Kidney epithelial cell (primary cell): ENCODE measurements around the gene CLK2. TPM values are rescaled to one million over a fixed set of nuclear protein-coding genes. Genes with fewer than 3 reads are reported as not detected.

ENCODE experiments used
- DNase-seq: peaks from one replicate; pipeline ENCODE4 v3.0.0-alpha.2; 2010; ENCODE audit warnings: low read depth
- H3K27me3 ChIP-seq: 2 replicates; pipeline ENCODE4 v1.6.0; 2011; ENCODE audit warnings: low read length; ENCODE audit not compliant: control insufficient read depth, insufficient read depth
- H3K36me3 ChIP-seq: 2 replicates; pipeline ENCODE4 v1.5.1; 2011; ENCODE audit warnings: low read length; ENCODE audit not compliant: control insufficient read depth, insufficient read depth
- H3K4me3 ChIP-seq: 2 replicates; pipeline ENCODE4 v1.5.1; 2011; ENCODE audit warnings: low read depth, mild to moderate bottlenecking, control low read depth, low read length
- total RNA-seq: library from RNA; depleted of rRNA; stranded (reverse); fragments of >200 nt; gene quantifications from 2 replicates; pipeline ENCODE4 v1.2.3, GENCODE V29; 2015
- TF ChIP-seq, protein P1 (sequence below): IDR thresholded peaks from 2 replicates; pipeline ENCODE4 v1.5.1; 2011; ENCODE audit warnings: mild to moderate bottlenecking, moderate library complexity, low read length, control low read depth, inconsistent platforms; ENCODE audit not compliant: insufficient read depth, poor library complexity, severe bottlenecking

CLK2 gene
- total RNA-seq, 1 donor from 2014 or later, result 21.7 TPM

DNA sequence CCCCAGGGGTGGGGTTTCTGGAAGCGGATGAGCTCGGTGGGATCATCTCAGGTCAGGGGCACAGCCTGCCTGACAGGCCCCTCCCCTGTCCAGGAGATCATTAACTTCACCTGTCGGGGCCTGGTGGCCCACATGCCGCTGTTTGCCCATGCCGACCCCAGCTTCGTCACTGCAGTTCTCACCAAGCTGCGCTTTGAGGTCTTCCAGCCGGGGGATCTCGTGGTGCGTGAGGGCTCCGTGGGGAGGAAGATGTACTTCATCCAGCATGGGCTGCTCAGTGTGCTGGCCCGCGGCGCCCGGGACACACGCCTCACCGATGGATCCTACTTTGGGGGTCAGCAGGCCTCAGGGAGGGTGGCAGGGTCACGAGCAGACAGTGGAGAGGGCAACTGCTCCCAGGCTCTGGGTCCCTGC is 12.3 kb upstream of the CLK2 start:
- no peak for DNase-seq
- Histone ChIP-seq H3K27me3 (no peaks in the 10 kb centered on the region), H3K4me3 (no peak overlapping the region), H3K36me3 (no peaks in the 10 kb centered on the region)
- TF ChIP-seq, protein P1, sequence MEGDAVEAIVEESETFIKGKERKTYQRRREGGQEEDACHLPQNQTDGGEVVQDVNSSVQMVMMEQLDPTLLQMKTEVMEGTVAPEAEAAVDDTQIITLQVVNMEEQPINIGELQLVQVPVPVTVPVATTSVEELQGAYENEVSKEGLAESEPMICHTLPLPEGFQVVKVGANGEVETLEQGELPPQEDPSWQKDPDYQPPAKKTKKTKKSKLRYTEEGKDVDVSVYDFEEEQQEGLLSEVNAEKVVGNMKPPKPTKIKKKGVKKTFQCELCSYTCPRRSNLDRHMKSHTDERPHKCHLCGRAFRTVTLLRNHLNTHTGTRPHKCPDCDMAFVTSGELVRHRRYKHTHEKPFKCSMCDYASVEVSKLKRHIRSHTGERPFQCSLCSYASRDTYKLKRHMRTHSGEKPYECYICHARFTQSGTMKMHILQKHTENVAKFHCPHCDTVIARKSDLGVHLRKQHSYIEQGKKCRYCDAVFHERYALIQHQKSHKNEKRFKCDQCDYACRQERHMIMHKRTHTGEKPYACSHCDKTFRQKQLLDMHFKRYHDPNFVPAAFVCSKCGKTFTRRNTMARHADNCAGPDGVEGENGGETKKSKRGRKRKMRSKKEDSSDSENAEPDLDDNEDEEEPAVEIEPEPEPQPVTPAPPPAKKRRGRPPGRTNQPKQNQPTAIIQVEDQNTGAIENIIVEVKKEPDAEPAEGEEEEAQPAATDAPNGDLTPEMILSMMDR, result no peak

DNA sequence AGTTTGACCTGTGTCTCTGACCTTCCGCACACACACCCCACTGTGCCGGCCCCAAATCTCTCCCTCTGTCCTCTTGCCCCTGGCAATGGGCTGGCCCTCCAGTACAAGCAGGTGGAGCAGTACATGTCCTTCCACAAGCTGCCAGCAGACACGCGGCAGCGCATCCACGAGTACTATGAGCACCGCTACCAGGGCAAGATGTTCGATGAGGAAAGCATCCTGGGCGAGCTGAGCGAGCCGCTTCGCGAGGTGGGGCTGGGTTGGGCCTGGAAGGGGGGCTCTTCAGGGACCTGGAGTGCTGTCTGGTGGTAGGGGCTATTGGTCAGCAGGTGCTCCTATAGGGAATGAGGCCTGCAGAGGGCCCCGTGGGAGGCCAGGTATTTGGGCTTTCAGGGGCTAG is 11.8 kb upstream of the CLK2 start:
- Histone ChIP-seq H3K36me3 (no peaks in the 10 kb centered on the region), H3K27me3 (no peaks in the 10 kb centered on the region), H3K4me3 (no peak overlapping the region)
- TF ChIP-seq, protein P1, result no peak
- DNase-seq, result no peak

DNA sequence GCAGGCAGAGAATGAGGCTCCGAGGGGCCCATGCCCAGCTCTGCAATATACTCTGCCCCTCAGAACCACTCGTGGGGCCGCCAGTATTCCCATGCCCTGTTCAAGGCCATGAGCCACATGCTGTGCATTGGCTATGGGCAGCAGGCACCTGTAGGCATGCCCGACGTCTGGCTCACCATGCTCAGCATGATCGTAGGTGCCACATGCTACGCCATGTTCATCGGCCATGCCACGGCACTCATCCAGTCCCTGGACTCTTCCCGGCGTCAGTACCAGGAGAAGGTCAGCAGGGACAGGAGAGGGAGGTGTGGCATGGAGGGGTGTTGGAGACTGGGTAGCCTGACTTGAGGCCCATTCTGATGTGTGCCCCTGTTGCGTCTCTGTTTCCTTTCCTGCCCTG is 11.2 kb upstream of the CLK2 start:
- DNase-seq, result no peak
- Histone ChIP-seq H3K27me3 (no peaks in the 10 kb centered on the region), H3K36me3 (no peaks in the 10 kb centered on the region), H3K4me3 (no peak overlapping the region)
- TF ChIP-seq, protein P1, result no peak

DNA sequence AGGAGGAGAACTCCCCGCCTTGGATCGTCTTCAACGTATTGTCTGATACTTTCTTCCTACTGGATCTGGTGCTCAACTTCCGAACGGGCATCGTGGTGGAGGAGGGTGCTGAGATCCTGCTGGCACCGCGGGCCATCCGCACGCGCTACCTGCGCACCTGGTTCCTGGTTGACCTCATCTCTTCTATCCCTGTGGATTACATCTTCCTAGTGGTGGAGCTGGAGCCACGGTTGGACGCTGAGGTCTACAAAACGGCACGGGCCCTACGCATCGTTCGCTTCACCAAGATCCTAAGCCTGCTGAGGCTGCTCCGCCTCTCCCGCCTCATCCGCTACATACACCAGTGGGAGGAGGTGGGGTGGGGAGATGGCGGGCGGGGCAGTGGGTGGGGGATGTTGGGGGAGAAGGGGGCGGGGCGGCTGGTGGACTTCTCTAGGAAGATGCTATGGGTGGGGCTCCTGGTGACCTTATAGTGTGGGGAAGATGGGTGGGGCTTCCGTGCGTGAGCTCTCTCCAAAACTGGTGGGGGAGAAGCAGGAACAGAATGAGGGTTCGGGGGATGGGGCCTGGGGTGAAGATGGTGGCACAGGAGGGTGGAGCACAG is 9.3 kb upstream of the CLK2 start:
- no peaks in the 10 kb centered on the region for H3K27me3 ChIP-seq
- TF ChIP-seq, protein P1, result no peak
- no peaks in the 10 kb centered on the region for H3K36me3 ChIP-seq
- DNase-seq, result no peak
- H3K4me3 ChIP-seq, result no peak overlapping the region

DNA sequence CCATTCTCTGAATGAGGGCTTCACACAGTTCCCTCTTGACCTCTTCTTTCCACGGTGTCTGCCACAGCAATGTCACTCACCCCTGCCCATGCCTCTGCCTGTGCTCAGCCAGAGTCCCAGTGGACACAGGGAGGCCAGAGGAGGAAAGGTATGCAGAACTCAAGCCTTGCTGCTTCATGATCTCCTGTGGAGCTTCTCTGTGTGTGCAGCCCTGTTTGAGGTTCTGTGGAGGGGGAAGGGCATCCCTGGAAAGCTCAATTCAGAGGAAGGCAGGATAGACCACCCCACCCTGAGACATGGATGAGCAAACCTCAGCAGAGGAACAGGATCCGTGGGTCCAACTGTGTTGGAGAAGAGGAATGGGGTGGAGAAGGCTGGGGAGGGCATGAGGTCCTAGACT is 6.0 kb upstream of the CLK2 start:
- no peak for DNase-seq
- TF ChIP-seq, protein P1, result no peak
- no peaks in the 10 kb centered on the region for H3K27me3 ChIP-seq
- no peaks in the 10 kb centered on the region for H3K36me3 ChIP-seq
- H3K4me3 ChIP-seq, result no peak overlapping the region

GRCh38 chr1:155278689-155279160 is 5.4 kb upstream of the CLK2 start:
- Histone ChIP-seq H3K36me3 (no peaks in the 10 kb centered on the region), H3K27me3 (no peaks in the 10 kb centered on the region), H3K4me3 (no peak overlapping the region)
- DNase-seq, result no peak
- TF ChIP-seq, protein P1, result no peak
